Endothelial cell (in vitro differentiated cells): ENCODE measurements around the gene PAPOLA. TPM values are rescaled to one million over a fixed set of nuclear protein-coding genes. Genes with fewer than 3 reads are reported as not detected.

Experiments
- DNase-seq: peaks from one replicate; pipeline ENCODE4 v3.0.0; 2021; ENCODE audit warnings: low spot score
- H3K27ac Mint-ChIP-seq: one replicate; pipeline ENCODE4 v1.8.0; 2021; ENCODE audit warnings: mixed read lengths, inconsistent platforms; ENCODE audit not compliant: unreplicated experiment
- H3K27me3 Mint-ChIP-seq: one replicate; pipeline ENCODE4 v1.8.0; 2021; ENCODE audit warnings: mild to moderate bottlenecking, moderate library complexity, mixed read lengths, inconsistent platforms; ENCODE audit not compliant: unreplicated experiment
- H3K36me3 Mint-ChIP-seq: one replicate; pipeline ENCODE4 v1.8.0; 2021; ENCODE audit warnings: mild to moderate bottlenecking, low read depth, mixed read lengths, inconsistent platforms; ENCODE audit not compliant: unreplicated experiment
- H3K4me1 Mint-ChIP-seq: one replicate; pipeline ENCODE4 v1.8.0; 2021; ENCODE audit warnings: mild to moderate bottlenecking, mixed read lengths, inconsistent platforms; ENCODE audit not compliant: unreplicated experiment
- H3K4me3 Mint-ChIP-seq: one replicate; pipeline ENCODE4 v1.8.0; 2021; ENCODE audit warnings: mild to moderate bottlenecking, mixed read lengths, inconsistent platforms; ENCODE audit not compliant: unreplicated experiment
- H3K9me3 Mint-ChIP-seq: one replicate; pipeline ENCODE4 v1.8.0; 2021; ENCODE audit warnings: mixed read lengths, inconsistent platforms; ENCODE audit not compliant: unreplicated experiment
- CTCF ChIP-seq: fragments of 200-600 bp; sonication (generic); IDR thresholded peaks from one replicate; pipeline ENCODE4 v1.5.0; 2021; ENCODE audit warnings: antibody characterized with exemption; ENCODE audit not compliant: unreplicated experiment
- long read RNA-seq: library from polyadenylated mRNA; unstranded; transcript quantifications from one replicate; pipeline ENCODE4 v2.0.0, GENCODE V29; 2020; ENCODE audit not compliant: unreplicated experiment
- total RNA-seq: library from RNA; stranded (reverse); fragmentation: NEBNext Ultra II Directional; extraction: Animal tissue kit (Norgen Biotek cat#: 25700); gene quantifications from one replicate; pipeline ENCODE4 v1.2.1, GENCODE V29; 2021; ENCODE audit not compliant: unreplicated experiment

Gene PAPOLA
- 161 TPM for total RNA-seq
- long read RNA-seq, full-length matches to known transcripts = 28 of 40 reads
- long read RNA-seq, partial matches to known transcripts = 6 of 40 reads
- long read RNA-seq, other reads (novel, unspliced or antisense) = 6 of 40 reads

GRCh38 chr14:96501740-96502620, at the start of gene PAPOLA:
PAPOLA (plus strand) TSS chr14:96502382; CDS start chr14:96502593, 211 bp downstream.
- peaks cover 41% of the 10 kb centered on the region for H3K4me1 Mint-ChIP-seq
- H3K27me3 Mint-ChIP-seq = peaks cover 15% of the 10 kb centered on the region
- peak within 1 kb of the TSS; percentile 98 for H3K4me3 Mint-ChIP-seq

GRCh38 chr14:96452684-96453083, 49.5 kb upstream of the PAPOLA start:
- Mint-ChIP-seq H3K4me1 (no peaks in the 10 kb centered on the region), H3K36me3 (no peaks in the 10 kb centered on the region), H3K9me3 (no peaks in the 10 kb centered on the region), H3K27me3 (no peaks in the 10 kb centered on the region), H3K4me3 (no peak overlapping the region), H3K27ac (no peak overlapping the region)
- no peak for TF ChIP-seq CTCF
- no peak for DNase-seq

More at GRCh38 chr14:96501740-96502620, at the start of gene PAPOLA:
- no peak for TF ChIP-seq CTCF
- Mint-ChIP-seq H3K9me3 (no peaks in the 10 kb centered on the region), H3K27ac (peak within 1 kb of the TSS; percentile 99), H3K36me3 (peaks cover 15% of the 10 kb centered on the region)
- peak; percentile 92 for DNase-seq

GRCh38 chr14:96455588-96455987, 46.6 kb upstream of the PAPOLA start:
- TF ChIP-seq CTCF = no peak
- H3K27me3 Mint-ChIP-seq = peaks cover 2% of the 10 kb centered on the region
- DNase-seq = no peak
- no peaks in the 10 kb centered on the region for H3K9me3 Mint-ChIP-seq
- no peaks in the 10 kb centered on the region for H3K4me1 Mint-ChIP-seq
- no peaks in the 10 kb centered on the region for H3K36me3 Mint-ChIP-seq
- no peak overlapping the region for H3K4me3 Mint-ChIP-seq
- no peak overlapping the region for H3K27ac Mint-ChIP-seq

- peaks cover 2% of the 10 kb centered on the region for H3K27me3 Mint-ChIP-seq
Measured at GRCh38 chr14:96459851-96460250, 42.3 kb upstream of the PAPOLA start.

More at GRCh38 chr14:96459851-96460250, 42.3 kb upstream of the PAPOLA start:
- H3K4me1 Mint-ChIP-seq = no peaks in the 10 kb centered on the region
- no peaks in the 10 kb centered on the region for H3K9me3 Mint-ChIP-seq
- no peak for TF ChIP-seq CTCF
- H3K4me3 Mint-ChIP-seq = no peak overlapping the region
- no peaks in the 10 kb centered on the region for H3K36me3 Mint-ChIP-seq
- no peak overlapping the region for H3K27ac Mint-ChIP-seq
- DNase-seq = no peak
